K562 (cell line): ENCODE results near the gene FAM168B. TPM values are rescaled to one million over a fixed set of nuclear protein-coding genes. Genes with fewer than 3 reads are reported as not detected.

Source experiments
- BDP1 ChIP-seq: IDR thresholded peaks from 3 replicates; pipeline ENCODE4 v1.6.1; 2011; ENCODE audit not compliant: insufficient read length, insufficient read depth
- CCNT2 ChIP-seq: IDR thresholded peaks from 2 replicates; pipeline ENCODE4 v1.6.1; 2011; ENCODE audit warnings: borderline replicate concordance, low read depth, mild to moderate bottlenecking, moderate library complexity, mixed read lengths, low read length; ENCODE audit not compliant: insufficient read length; ENCODE audit errors: extremely low read depth
- CHD1 ChIP-seq: fragments of 200-600 bp; sonication (generic); IDR thresholded peaks from one replicate; pipeline ENCODE4 v1.6.1; 2012; ENCODE audit warnings: mild to moderate bottlenecking, moderate library complexity, low read length, inconsistent platforms
- CHD4 ChIP-seq: fragments of 200-600 bp; sonication (generic); IDR thresholded peaks from 3 replicates; pipeline ENCODE4 v1.6.1; 2012; ENCODE audit warnings: low read depth, mild to moderate bottlenecking, mixed read lengths, low read length, inconsistent platforms; ENCODE audit not compliant: insufficient read depth, insufficient replicate concordance, poor library complexity, severe bottlenecking
- ELF1 ChIP-seq: fragments of 200-800 bp; sonication (Bioruptor generic); IDR thresholded peaks from 2 replicates; pipeline ENCODE4 v1.6.1; 2016; ENCODE audit warnings: missing genetic modification characterization, missing compliant biosample characterization
- HDAC8 ChIP-seq: fragments of 450-650 bp; IDR thresholded peaks from 2 replicates; pipeline ENCODE4 v1.6.1; 2016; ENCODE audit warnings: mild to moderate bottlenecking, missing genetic modification characterization, moderate library complexity, missing compliant biosample characterization
- KDM2B ChIP-seq: fragments of 250-450 bp; sonication (Bioruptor Pico); IDR thresholded peaks from 2 replicates; pipeline ENCODE4 v1.8.0; 2021; ENCODE audit warnings: mild to moderate bottlenecking, moderate library complexity
- MXI1 ChIP-seq: IDR thresholded peaks from 2 replicates; pipeline ENCODE4 v1.6.1; 2011; ENCODE audit warnings: low read depth, mild to moderate bottlenecking, improper control_type of control experiment, low read length
- NCOA4 ChIP-seq: fragments of 450-650 bp; IDR thresholded peaks from 2 replicates; pipeline ENCODE4 v1.6.1; 2018; ENCODE audit warnings: mild to moderate bottlenecking; ENCODE audit not compliant: partially characterized antibody
- NR2C2 ChIP-seq, 2 experiments: fragments of 200-800 bp in 1 of 2; sonication (Bioruptor generic) in 1 of 2; sonication (generic) in 1 of 2; formaldehyde crosslinking in 1 of 2; IDR thresholded peaks; 2 replicates each; pipeline versions ENCODE4 v1.6.1 to v1.8.0; 2016 to 2022; ENCODE audit warnings: mild to moderate bottlenecking in 1 of 2, missing compliant biosample characterization in 1 of 2, missing genetic modification characterization in 1 of 2, missing genetic modification reagents in 1 of 2
- NR3C1 ChIP-seq: sonication (generic); formaldehyde crosslinking; IDR thresholded peaks from 2 replicates; pipeline ENCODE4 v1.8.1; 2022; ENCODE audit warnings: missing genetic modification reagents
- PHB2 ChIP-seq: fragments of 450-650 bp; IDR thresholded peaks from 2 replicates; pipeline ENCODE4 v1.6.1; 2017; ENCODE audit warnings: low read depth
- POLR2G ChIP-seq: fragments of 200-400 bp; formaldehyde crosslinking; IDR thresholded peaks from 2 replicates; pipeline ENCODE4 v1.6.1; 2017; ENCODE audit warnings: low read depth, mild to moderate bottlenecking, antibody characterized with exemption, low read length, moderate library complexity
- POLR3G ChIP-seq: IDR thresholded peaks from 2 replicates; pipeline ENCODE4 v1.6.1; 2011; ENCODE audit not compliant: insufficient read length, insufficient replicate concordance; ENCODE audit errors: extremely low read depth
- PPARD ChIP-seq: fragments of 250-450 bp; sonication (Bioruptor Pico); IDR thresholded peaks from 2 replicates; pipeline ENCODE4 v1.8.0; 2022; ENCODE audit warnings: inconsistent platforms, mild to moderate bottlenecking, moderate library complexity
- PTRF ChIP-seq: fragments of 450-650 bp; IDR thresholded peaks from 2 replicates; pipeline ENCODE4 v1.6.1; 2016; ENCODE audit warnings: mild to moderate bottlenecking, missing genetic modification characterization, missing compliant biosample characterization
- SMAD1 ChIP-seq: fragments of 150-350 bp; IDR thresholded peaks from 2 replicates; pipeline ENCODE4 v1.6.1; 2014; ENCODE audit warnings: low read length, low read depth; ENCODE audit not compliant: partially characterized antibody
- SNRNP70 ChIP-seq: fragments of 200-400 bp; formaldehyde crosslinking; optimal IDR thresholded peaks from 2 replicates; pipeline ENCODE3; 2017; ENCODE audit warnings: low read depth, low read length
- SRSF1 ChIP-seq: fragments of 200-400 bp; formaldehyde crosslinking; IDR thresholded peaks from 2 replicates; pipeline ENCODE4 v1.6.1; 2017; ENCODE audit warnings: mild to moderate bottlenecking, low read depth, low read length, moderate library complexity
- SUPT5H ChIP-seq: fragments of 450-650 bp; IDR thresholded peaks from 2 replicates; pipeline ENCODE4 v1.6.1; 2016
- TCF7 ChIP-seq: sonication (generic); IDR thresholded peaks from 2 replicates; pipeline ENCODE4 v1.6.1; 2016; ENCODE audit warnings: antibody characterized with exemption, borderline replicate concordance
- TCFL5 ChIP-seq: fragments of 250-450 bp; sonication (Bioruptor Pico); conservative IDR thresholded peaks from 2 replicates; pipeline ENCODE4 v1.6.1; 2021; ENCODE audit warnings: mild to moderate bottlenecking, moderate library complexity, matching md5 sums
- TEAD2 ChIP-seq: fragments of 450-650 bp; IDR thresholded peaks from 2 replicates; pipeline ENCODE4 v1.6.1; 2016; ENCODE audit warnings: missing genetic modification characterization, control low read depth, missing compliant biosample characterization
- XRCC4 ChIP-seq: IDR thresholded peaks from one replicate; pipeline ENCODE4 v1.6.1; 2011; ENCODE audit not compliant: insufficient read depth, insufficient read length; ENCODE audit errors: extremely low read depth
- ZKSCAN3 ChIP-seq: fragments of 250-450 bp; sonication (Bioruptor Pico); IDR thresholded peaks from 2 replicates; pipeline ENCODE4 v1.4.0; 2020
- ZNF197 ChIP-seq: fragments of 200-800 bp; sonication (Bioruptor generic); IDR thresholded peaks from 2 replicates; pipeline ENCODE4 v1.6.1; 2016; ENCODE audit warnings: low read depth, missing genetic modification characterization, missing compliant biosample characterization
- ZNF354B ChIP-seq: fragments of 250-450 bp; sonication (Bioruptor Pico); IDR thresholded peaks from 2 replicates; pipeline ENCODE4 v1.4.0; 2020
- ZNF561 ChIP-seq: fragments of 450-650 bp; formaldehyde crosslinking; conservative IDR thresholded peaks from 2 replicates; pipeline ENCODE4 v1.4.0; 2020; ENCODE audit warnings: mild to moderate bottlenecking, moderate library complexity
- ZZZ3 ChIP-seq: fragments of 450-650 bp; IDR thresholded peaks from 2 replicates; pipeline ENCODE4 v1.6.1; 2016; ENCODE audit warnings: antibody characterized with exemption, mild to moderate bottlenecking, moderate library complexity
- polyA plus RNA-seq, 8 experiments: library from polyadenylated mRNA; depleted of rRNA in 4 of 8; stranded (reverse) in 5 of 8; unstranded in 3 of 8; fragments of >200 nt; fragmentation: Nextera tagmentation in 2 of 8; fragmentation: Illumina TruSeq in 1 of 8; extraction: Ambion mirVana in 2 of 8; extraction: Trizol in 1 of 8; gene quantifications; 2 replicates each; pipeline versions ENCODE4 v1.2.1 to v1.2.3, GENCODE V29; 2011 to 2014; ENCODE audit warnings: inconsistent platforms in 1 of 8, missing spikeins in 1 of 8
- total RNA-seq, 7 experiments: library from RNA; depleted of rRNA in 6 of 7; stranded (reverse); fragments of >200 nt in 6 of 7; fragmentation: Illumina TruSeq in 2 of 7; extraction: Trizol in 2 of 7; gene quantifications; 2 replicates each; pipeline versions ENCODE4 v1.2.1 to v1.2.3, GENCODE V29; 2011 to 2021; ENCODE audit warnings: low replicate concordance in 1 of 7
- TF ChIP-seq, protein P1 (sequence below): fragments of 250-450 bp; sonication (Bioruptor Pico); IDR thresholded peaks from 2 replicates; pipeline ENCODE4 v1.8.0; 2022; ENCODE audit warnings: moderate library complexity, mild to moderate bottlenecking, inconsistent platforms
- TF ChIP-seq, protein P2 (sequence below): sonication (generic); formaldehyde crosslinking; IDR thresholded peaks from 2 replicates; pipeline ENCODE4 v1.8.0; 2022; ENCODE audit warnings: mild to moderate bottlenecking, missing genetic modification reagents

The FAM168B gene
- total and polyA plus RNA-seq, 9 of the 15 experiments (the other 6 are each of a cell fraction or from before 2014, with no cell fraction given) = 3.3 to 76.0 (median 46.1) TPM

DNA sequence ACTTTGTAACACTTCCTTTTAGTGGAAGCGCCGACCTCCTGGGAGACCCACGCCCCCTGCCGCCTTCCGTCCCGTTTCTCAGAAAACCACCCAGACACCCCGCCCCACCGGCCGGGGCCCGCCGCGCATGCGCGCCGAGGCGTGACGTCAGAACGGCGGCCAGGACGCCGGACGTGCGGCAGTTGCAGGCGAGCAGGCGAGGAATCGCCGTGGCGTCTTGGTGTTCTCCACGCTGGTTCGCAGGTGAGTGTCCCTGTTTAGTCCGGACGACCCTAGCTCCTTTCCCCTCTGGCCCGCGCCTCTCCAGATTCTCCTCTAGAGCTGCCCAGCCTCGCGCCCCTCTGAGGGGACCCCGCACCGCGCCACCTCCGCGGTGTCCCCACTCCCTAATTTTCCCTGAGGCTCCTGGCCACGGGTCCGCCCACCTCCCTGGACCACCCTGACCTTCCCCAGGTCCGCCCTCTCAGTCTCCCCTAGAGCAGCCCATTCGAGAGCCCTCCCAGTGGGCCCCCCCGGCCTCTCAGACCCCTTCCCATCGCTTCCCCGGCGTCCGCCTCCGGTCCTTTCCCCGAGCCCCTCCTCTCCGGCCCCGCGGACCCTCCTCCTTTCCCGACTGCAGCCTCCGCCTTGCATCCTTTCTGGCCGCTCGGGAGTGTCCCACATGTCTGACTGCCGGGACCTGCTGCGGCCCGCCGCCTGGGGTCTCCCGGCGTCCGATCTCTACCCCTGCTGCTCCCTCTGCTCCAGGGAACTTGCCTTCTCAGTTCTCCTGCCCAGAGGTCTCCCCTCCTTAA, 12.1 kb upstream of the FAM168B start, which contains the start of gene PLEKHB2 (continued):
- TF ChIP-seq SRSF1 (no peak), XRCC4 (no peak), NR2C2 (CRISPR knock-in tag; IDR thresholded peaks at IDR 0.05) (no peak), NR2C2 (tag; IDR thresholded peaks at IDR 0.05) (no peak), TCFL5 (CRISPR knock-in tag) (no peak), HDAC8 (tag) (no peak), TCF7 (0 out of 2 replicates have a peak, but pooled peaks have one; percentile 38), PHB2 (no peak), CCNT2 (peak; percentile 86), CHD1 (no peak), SNRNP70 (no peak), CHD4 (no peak), MXI1 (peak; percentile 78; the same call in 1 of the 2 replicates), SMAD1 (no peak), ZKSCAN3 (CRISPR knock-in tag) (no peak), POLR2G (peak; percentile 90), ZNF561 (no peak), PTRF (no peak), ELF1 (tag) (no peak), BDP1 (no peak), ZNF197 (CRISPR knock-in tag) (no peak), ZNF354B (no peak), ZZZ3 (no peak), POLR3G (no peak), TEAD2 (tag) (no peak), KDM2B (CRISPR knock-in tag) (no peak), NR3C1 (CRISPR knock-in tag) (no peak), SUPT5H (peak; percentile 91), NCOA4 (no peak), PPARD (CRISPR knock-in tag) (no peak)
- TF ChIP-seq, protein P1, sequence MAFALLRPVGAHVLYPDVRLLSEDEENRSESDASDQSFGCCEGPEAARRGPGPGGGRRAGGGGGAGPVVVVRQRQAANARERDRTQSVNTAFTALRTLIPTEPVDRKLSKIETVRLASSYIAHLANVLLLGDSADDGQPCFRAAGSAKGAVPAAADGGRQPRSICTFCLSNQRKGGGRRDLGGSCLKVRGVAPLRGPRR (CRISPR knock-in tag) = no peak
- TF ChIP-seq, protein P2, sequence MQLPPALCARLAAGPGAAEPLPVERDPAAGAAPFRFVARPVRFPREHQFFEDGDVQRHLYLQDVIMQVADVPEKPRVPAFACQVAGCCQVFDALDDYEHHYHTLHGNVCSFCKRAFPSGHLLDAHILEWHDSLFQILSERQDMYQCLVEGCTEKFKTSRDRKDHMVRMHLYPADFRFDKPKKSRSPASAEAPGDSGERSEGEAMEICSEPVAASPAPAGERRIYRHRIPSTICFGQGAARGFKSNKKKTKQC (CRISPR knock-in tag) = peak; percentile 23; the same call in 1 of the 2 replicates
